ENCODE results near the gene EXOSC3. TPM values are rescaled to one million over a fixed set of nuclear protein-coding genes. Genes with fewer than 3 reads are reported as not detected.
"Not testable (repeated sequence)": the region's sequence is repeated elsewhere in the genome, so short reads cannot be mapped to it uniquely, and the experiment has no call there.

The EXOSC3 gene
- total RNA-seq (10 to 100 TPM; 33.9 to 41.7 TPM), polyA plus RNA-seq (ENCODE audit: insufficient read length in 2 of 2) (10 to 100 TPM; 24.3 to 28.0 TPM)
- long read RNA-seq, donor 1, transcript EXOSC3-202 (3 exons, 768 nt), result major isoform, 5 of 7 reads
- long read RNA-seq, donor 1, partial matches to known transcripts, result 0 of 7 reads
- long read RNA-seq, donor 1, other reads (novel, unspliced or antisense), result 0 of 7 reads
- long read RNA-seq, donor 2, partial matches to known transcripts, result 0 of 5 reads
- long read RNA-seq, donor 2, other reads (novel, unspliced or antisense), result 0 of 5 reads
- long read RNA-seq, donor 3, partial matches to known transcripts, result 0 of 5 reads
- long read RNA-seq, donor 3, other reads (novel, unspliced or antisense), result 0 of 5 reads
- long read RNA-seq, donor 4, transcript EXOSC3-201 (4 exons, 1,806 nt), result major isoform, 16 of 22 reads
- long read RNA-seq, donor 4, partial matches to known transcripts, result 0 of 22 reads
- long read RNA-seq, donor 4, other reads (novel, unspliced or antisense), result 0 of 22 reads

DNA sequence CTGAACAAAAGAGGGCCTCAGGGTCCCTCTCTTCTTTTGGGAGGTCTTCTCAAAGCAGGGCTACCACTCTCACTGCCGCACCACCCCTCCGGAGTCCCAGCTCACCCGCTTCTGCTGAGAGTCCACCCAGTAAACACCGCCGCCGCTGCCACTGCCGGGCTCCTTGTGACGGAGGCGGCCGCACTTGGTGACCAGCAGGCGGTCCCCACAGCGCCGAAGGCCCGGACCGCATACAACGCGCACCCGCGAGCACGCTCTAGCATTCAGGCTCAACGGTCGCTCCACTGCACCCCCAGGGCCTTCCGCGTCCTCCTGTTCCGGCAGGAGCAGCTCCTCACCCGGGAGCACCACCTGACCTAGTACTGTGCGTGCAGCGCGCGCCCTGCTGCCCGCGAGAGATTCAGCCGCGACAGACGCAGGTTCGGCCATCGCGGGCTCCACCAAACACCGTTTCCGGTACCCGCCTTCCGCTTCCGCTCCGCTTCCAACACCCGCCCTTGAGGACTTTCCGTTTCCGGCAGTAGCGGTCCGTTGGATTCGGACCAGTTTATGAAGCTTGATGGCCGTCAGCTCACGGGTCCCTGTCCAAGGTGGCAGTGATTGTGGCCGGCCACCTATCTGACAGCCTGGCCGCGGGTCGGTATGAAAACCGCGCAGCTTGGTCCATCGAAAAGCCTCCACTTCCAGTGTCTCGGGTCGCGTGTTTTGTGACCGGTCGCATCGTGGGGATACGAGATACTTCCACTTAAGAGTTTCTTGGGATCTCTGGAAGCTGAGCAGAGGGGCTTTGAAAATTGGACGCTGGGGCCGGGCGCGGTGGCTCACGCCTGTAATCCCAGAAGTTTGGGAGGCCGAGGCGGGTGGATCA, at the start of gene EXOSC3:
Gene EXOSC3, minus strand, starts transcription at position 449 of the 868 bp plus-strand sequence. Its CDS starts 20 bp downstream, at position 429.
- DNase-seq (ENCODE audit: low read depth in 4 of 6, low spot score in 6 of 6), result peak; percentile 76 to 96 (median 82)
- H3K27ac ChIP-seq (ENCODE audit: low read depth, low read length), result peak within 1 kb of the TSS; percentile 59
- H3K27me3 ChIP-seq (ENCODE audit: control insufficient read depth, insufficient read depth, low read length), result peaks cover 4% of the 10 kb centered on the region
- WGBS (ENCODE audit: insufficient coverage), result under 1% methylated on average over 71 of the region's 73 CpGs
- peaks cover 5% of the 10 kb centered on the region for H3K4me1 ChIP-seq (ENCODE audit: control insufficient read depth, insufficient read depth, low read length)
- H3K9me3 ChIP-seq (ENCODE audit: control insufficient read depth, insufficient read depth, low read length), result no peaks in the 10 kb centered on the region
- peaks cover 16% of the 10 kb centered on the region for H3K36me3 ChIP-seq (ENCODE audit: control insufficient read depth, insufficient read depth, low read length)
- peak within 1 kb of the TSS; percentile 82 for H3K4me3 ChIP-seq (ENCODE audit: low read depth, low read length)

DNA sequence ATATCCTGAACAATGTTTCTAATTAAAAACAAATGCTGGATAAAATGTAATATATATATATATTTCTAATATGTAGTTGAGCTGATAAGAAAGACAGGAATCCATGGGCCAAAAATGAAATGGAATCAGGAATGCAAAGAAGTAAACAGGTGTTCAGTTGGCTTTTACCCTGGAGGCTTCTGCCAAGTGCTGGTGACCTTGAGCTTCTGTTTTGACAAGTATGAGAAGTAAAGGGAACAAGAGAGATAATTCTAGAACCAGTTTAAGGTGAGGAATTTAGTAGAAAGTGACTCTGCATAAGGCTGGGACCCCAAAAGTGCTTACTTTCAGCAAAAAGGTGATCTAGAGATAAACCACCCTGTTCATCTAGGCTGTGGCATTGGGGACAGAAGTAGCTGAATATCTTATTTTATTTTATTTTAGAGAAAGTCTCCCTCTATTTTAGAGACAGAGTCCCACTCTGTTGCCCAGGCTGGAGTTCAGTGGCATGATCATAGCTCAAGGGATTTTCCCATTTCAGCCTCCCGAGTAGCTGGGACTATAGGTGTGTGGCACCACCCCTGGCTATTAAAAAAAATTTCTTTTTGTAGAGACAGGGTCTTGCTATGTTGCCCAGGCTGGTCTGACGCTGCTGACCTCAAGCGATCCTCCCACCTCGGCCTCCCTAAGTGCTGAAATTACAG, 42.8 kb upstream of the EXOSC3 start:
- no peak overlapping the region for H3K4me3 ChIP-seq (ENCODE audit: low read depth, low read length)
- H3K27ac ChIP-seq (ENCODE audit: low read depth, low read length), result no peak overlapping the region
- WGBS (ENCODE audit: insufficient coverage), result 93% methylated on average over 4 of the region's 4 CpGs
- H3K27me3 ChIP-seq (ENCODE audit: control insufficient read depth, insufficient read depth, low read length), result no peaks in the 10 kb centered on the region
- H3K9me3 ChIP-seq (ENCODE audit: control insufficient read depth, insufficient read depth, low read length), result no peaks in the 10 kb centered on the region
- peaks cover 17% of the 10 kb centered on the region for H3K36me3 ChIP-seq (ENCODE audit: control insufficient read depth, insufficient read depth, low read length)
- no peaks in the 10 kb centered on the region for H3K4me1 ChIP-seq (ENCODE audit: control insufficient read depth, insufficient read depth, low read length)
- DNase-seq (ENCODE audit: low read depth in 4 of 6, low spot score in 6 of 6), result no peak

DNA sequence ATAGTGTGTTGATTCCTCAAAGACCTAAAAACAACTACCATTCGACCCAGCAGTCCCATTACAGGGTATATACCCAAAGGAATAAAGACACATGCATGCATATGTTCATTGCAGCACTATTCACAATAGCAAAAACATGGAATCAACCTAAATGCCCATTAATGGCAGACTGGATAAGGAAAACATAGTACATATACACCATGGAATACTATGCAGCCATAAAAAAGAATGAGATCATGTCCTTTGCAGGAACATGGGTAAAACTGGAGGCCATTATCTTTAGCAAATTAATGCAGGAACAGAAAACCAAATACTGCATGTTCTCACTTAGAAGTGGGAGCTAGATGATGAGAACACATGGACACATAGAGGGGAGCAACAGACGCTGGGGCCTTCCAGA, 40.3 kb upstream of the EXOSC3 start:
- not testable (repeated sequence) for DNase-seq (ENCODE audit: low read depth in 4 of 6, low spot score in 6 of 6); H3K27me3 ChIP-seq (ENCODE audit: control insufficient read depth, insufficient read depth, low read length); H3K4me1 ChIP-seq (ENCODE audit: control insufficient read depth, insufficient read depth, low read length); H3K9me3 ChIP-seq (ENCODE audit: control insufficient read depth, insufficient read depth, low read length); H3K4me3 ChIP-seq (ENCODE audit: low read depth, low read length); H3K27ac ChIP-seq (ENCODE audit: low read depth, low read length)
- H3K36me3 ChIP-seq (ENCODE audit: control insufficient read depth, insufficient read depth, low read length), result peaks cover 17% of the 10 kb centered on the region
- 100% methylated on average over 1 of the region's 2 CpGs for WGBS (ENCODE audit: insufficient coverage)

DNA sequence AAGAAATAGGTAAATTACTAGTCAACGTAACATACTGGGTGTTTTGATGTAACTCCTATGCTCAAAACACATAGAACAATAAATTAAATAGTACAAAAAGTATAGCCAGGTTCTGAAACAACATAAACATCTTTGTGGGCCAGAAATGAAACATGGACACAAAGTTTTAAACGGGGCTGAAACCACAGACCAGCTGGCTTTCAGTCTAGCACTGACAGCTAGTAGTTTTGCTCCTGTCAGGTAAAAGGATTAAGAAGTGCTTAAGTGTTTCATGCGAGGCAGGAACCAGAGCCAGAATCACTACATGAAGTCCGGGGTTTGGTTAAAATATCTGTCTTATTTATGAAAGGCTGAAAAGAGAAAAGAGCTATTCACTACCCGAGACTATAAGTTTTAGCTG, 35.3 kb upstream of the EXOSC3 start:
- no peaks in the 10 kb centered on the region for H3K4me1 ChIP-seq (ENCODE audit: control insufficient read depth, insufficient read depth, low read length)
- no peaks in the 10 kb centered on the region for H3K27me3 ChIP-seq (ENCODE audit: control insufficient read depth, insufficient read depth, low read length)
- H3K27ac ChIP-seq (ENCODE audit: low read depth, low read length), result no peak overlapping the region
- no peaks in the 10 kb centered on the region for H3K36me3 ChIP-seq (ENCODE audit: control insufficient read depth, insufficient read depth, low read length)
- no peak overlapping the region for H3K4me3 ChIP-seq (ENCODE audit: low read depth, low read length)
- 100% methylated on average over 1 of the region's 5 CpGs for WGBS (ENCODE audit: insufficient coverage)
- DNase-seq (ENCODE audit: low read depth in 4 of 6, low spot score in 6 of 6), result no peak
- H3K9me3 ChIP-seq (ENCODE audit: control insufficient read depth, insufficient read depth, low read length), result no peaks in the 10 kb centered on the region

DNA sequence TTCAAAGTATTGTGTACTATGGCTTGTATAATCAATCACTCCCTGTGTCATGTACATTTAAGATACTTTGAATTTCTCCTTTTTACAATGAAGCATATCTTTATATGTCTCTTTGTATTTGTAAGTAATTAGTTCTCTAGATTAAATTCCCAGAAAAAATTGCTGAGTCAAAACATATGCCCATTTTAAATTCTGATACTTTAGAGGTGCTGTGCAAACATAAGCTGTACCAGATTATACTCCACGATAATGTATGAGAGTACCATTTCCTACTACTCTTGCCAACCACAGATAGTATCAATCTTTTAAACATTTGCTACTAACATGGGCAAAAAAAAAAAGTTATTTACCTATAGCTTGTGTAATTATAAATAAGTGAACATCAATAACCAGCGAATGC, 34.0 kb upstream of the EXOSC3 start:
- H3K4me1 ChIP-seq (ENCODE audit: control insufficient read depth, insufficient read depth, low read length), result no peaks in the 10 kb centered on the region
- WGBS (ENCODE audit: insufficient coverage), result no CpG with 5 or more reads among the region's 2 CpGs
- DNase-seq (ENCODE audit: low read depth in 4 of 6, low spot score in 6 of 6), result no peak
- no peaks in the 10 kb centered on the region for H3K36me3 ChIP-seq (ENCODE audit: control insufficient read depth, insufficient read depth, low read length)
- H3K4me3 ChIP-seq (ENCODE audit: low read depth, low read length), result no peak overlapping the region
- no peaks in the 10 kb centered on the region for H3K9me3 ChIP-seq (ENCODE audit: control insufficient read depth, insufficient read depth, low read length)
- H3K27ac ChIP-seq (ENCODE audit: low read depth, low read length), result no peak overlapping the region
- H3K27me3 ChIP-seq (ENCODE audit: control insufficient read depth, insufficient read depth, low read length), result no peaks in the 10 kb centered on the region

DNA sequence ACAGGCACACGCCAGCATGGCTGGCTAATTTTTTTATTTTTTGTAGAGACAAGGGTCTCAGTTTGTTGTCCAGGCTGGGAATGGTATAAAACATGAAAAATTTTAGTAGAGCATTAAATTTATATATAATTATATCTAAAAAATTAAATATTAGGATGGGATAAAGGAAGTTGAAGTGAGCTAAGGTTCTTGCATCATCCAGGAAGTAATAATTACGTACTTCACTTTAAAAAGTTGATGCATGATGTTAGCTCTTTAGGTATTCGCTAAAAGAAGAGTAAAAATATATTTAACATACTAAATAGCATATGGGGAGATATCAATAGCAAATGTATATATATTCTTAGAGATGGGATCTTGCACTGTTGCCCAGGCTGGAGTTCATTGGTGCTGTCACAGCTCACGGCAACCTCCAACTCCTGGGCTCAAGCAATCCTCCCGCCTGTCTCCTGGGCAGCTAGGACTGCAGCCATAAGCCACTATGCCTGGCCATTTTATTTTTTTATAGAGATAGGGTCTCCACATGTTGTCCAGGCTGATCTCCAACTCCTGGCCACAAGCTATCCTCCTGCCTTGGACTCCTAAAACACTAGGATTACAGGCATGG, 28.0 kb upstream of the EXOSC3 start:
- Histone ChIP-seq H3K27me3 (ENCODE audit: control insufficient read depth, insufficient read depth, low read length) (no peaks in the 10 kb centered on the region), H3K4me1 (ENCODE audit: control insufficient read depth, insufficient read depth, low read length) (no peaks in the 10 kb centered on the region), H3K36me3 (ENCODE audit: control insufficient read depth, insufficient read depth, low read length) (no peaks in the 10 kb centered on the region), H3K9me3 (ENCODE audit: control insufficient read depth, insufficient read depth, low read length) (no peaks in the 10 kb centered on the region), H3K4me3 (ENCODE audit: low read depth, low read length) (no peak overlapping the region), H3K27ac (ENCODE audit: low read depth, low read length) (no peak overlapping the region)
- 100% methylated on average over 1 of the region's 5 CpGs for WGBS (ENCODE audit: insufficient coverage)
- DNase-seq (ENCODE audit: low read depth in 4 of 6, low spot score in 6 of 6), result no peak

DNA sequence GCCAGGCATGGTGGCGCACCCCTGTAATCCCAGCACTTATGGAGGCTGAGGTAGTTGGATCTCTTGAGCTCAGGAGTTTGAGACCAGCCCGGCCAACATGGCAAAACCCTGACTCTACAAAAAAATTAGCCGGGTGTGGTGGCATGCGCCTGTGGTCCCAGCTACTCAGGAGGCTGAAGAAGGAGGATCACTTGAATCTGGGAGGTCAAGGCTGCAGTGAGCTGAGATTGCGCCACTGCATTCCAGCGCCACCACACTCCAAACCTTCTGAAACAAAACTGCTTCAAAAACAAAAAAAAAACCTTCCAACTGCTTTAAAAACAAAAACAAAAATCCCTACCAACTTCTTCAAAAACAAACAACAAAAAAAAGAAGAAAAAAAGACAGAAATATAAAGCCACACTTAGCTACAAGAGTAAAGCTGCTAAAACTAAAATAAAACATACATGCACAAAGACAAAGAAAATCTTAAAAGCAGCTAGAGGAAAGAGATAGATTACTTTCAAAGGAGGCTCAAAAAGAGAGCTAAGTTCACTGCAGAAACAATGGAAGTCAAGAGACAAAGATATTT, 27.1 kb upstream of the EXOSC3 start:
- Histone ChIP-seq H3K4me3 (ENCODE audit: low read depth, low read length) (no peak overlapping the region), H3K4me1 (ENCODE audit: control insufficient read depth, insufficient read depth, low read length) (no peaks in the 10 kb centered on the region), H3K27ac (ENCODE audit: low read depth, low read length) (no peak overlapping the region), H3K9me3 (ENCODE audit: control insufficient read depth, insufficient read depth, low read length) (no peaks in the 10 kb centered on the region), H3K27me3 (ENCODE audit: control insufficient read depth, insufficient read depth, low read length) (no peaks in the 10 kb centered on the region), H3K36me3 (ENCODE audit: control insufficient read depth, insufficient read depth, low read length) (no peaks in the 10 kb centered on the region)
- no peak for DNase-seq (ENCODE audit: low read depth in 4 of 6, low spot score in 6 of 6)
- WGBS (ENCODE audit: insufficient coverage), result 100% methylated on average over 3 of the region's 6 CpGs

DNA sequence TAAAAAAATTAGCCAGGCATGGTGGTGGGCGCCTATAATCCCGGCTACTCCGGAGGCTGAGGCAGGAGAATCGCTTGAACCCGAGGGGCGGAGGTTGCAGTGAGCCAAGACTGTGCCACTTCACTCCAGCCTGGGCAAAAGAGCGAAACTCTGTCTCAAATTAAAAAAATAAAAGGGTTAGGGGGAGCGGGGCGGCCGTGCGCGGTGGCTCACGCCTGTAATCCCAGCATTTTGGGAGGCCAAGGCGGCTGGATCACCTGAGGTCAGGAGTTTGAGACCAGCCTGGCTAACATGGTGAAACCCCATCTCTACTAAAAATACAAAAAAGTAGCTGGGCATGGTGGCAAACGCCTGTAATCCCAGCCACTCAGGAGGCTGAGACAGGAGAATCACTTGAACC, 24.8 kb upstream of the EXOSC3 start:
- not testable (repeated sequence) for H3K4me1 ChIP-seq (ENCODE audit: control insufficient read depth, insufficient read depth, low read length); H3K27me3 ChIP-seq (ENCODE audit: control insufficient read depth, insufficient read depth, low read length); H3K27ac ChIP-seq (ENCODE audit: low read depth, low read length); H3K9me3 ChIP-seq (ENCODE audit: control insufficient read depth, insufficient read depth, low read length); H3K4me3 ChIP-seq (ENCODE audit: low read depth, low read length); DNase-seq (ENCODE audit: low read depth in 4 of 6, low spot score in 6 of 6); H3K36me3 ChIP-seq (ENCODE audit: control insufficient read depth, insufficient read depth, low read length)
- 95% methylated on average over 13 of the region's 15 CpGs for WGBS (ENCODE audit: insufficient coverage)

DNA sequence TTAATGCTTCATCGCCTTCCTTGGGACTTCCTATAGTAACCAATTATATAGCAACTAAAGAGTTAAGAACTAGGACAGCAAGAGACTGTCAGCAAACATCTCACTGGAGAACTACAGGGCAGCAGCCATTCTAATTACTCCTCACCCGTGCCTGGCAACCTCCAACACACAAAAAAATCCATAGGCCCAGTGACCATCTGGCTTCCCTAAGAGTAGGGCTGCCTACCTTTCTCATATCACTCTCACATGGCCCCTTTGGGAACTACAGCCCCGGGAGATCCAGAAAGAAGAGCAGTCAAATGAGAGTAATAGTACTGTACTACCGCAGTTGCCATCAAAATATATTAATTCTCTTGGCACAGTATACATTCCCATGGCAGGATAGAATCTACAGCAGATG, 21.4 kb upstream of the EXOSC3 start:
- DNase-seq (ENCODE audit: low read depth in 4 of 6, low spot score in 6 of 6), result peak in 1 of 6 donors; percentile 4
- no peaks in the 10 kb centered on the region for H3K27me3 ChIP-seq (ENCODE audit: control insufficient read depth, insufficient read depth, low read length)
- H3K36me3 ChIP-seq (ENCODE audit: control insufficient read depth, insufficient read depth, low read length), result no peaks in the 10 kb centered on the region
- no peaks in the 10 kb centered on the region for H3K9me3 ChIP-seq (ENCODE audit: control insufficient read depth, insufficient read depth, low read length)
- H3K4me3 ChIP-seq (ENCODE audit: low read depth, low read length), result no peak overlapping the region
- H3K27ac ChIP-seq (ENCODE audit: low read depth, low read length), result no peak overlapping the region
- H3K4me1 ChIP-seq (ENCODE audit: control insufficient read depth, insufficient read depth, low read length), result no peaks in the 10 kb centered on the region
- WGBS (ENCODE audit: insufficient coverage), result 0% methylated on average over 1 of the region's 4 CpGs
